Mucosa of descending colon (tissue), 3 donors: ENCODE measurements around the gene NHS. TPM values are rescaled to one million over a fixed set of nuclear protein-coding genes. Genes with fewer than 3 reads are reported as not detected.

Experiments used
- ATAC-seq: fragments of 200-7000 bp; cut with Tn5 transposase; one replicate; pipeline ENCODE4 v1.9.1; 2020; ENCODE audit warnings: mild to moderate bottlenecking, moderate library complexity
- DNase-seq, 3 donors: peaks; one replicate each; pipeline ENCODE4 v3.0.0-alpha.2; 2020
- H3K36me3 ChIP-seq: fragments of 200-600 bp; one replicate; pipeline ENCODE4 v1.8.0; 2021; ENCODE audit warnings: low read depth, mild to moderate bottlenecking
- H3K4me1 ChIP-seq: fragments of 200-600 bp; one replicate; pipeline ENCODE4 v1.8.0; 2021; ENCODE audit warnings: low read depth, mild to moderate bottlenecking
- H3K4me3 ChIP-seq: fragments of 200-600 bp; one replicate; pipeline ENCODE4 v1.8.0; 2021; ENCODE audit warnings: mild to moderate bottlenecking
- H3K9me3 ChIP-seq: fragments of 200-600 bp; one replicate; pipeline ENCODE4 v1.8.0; 2021; ENCODE audit warnings: mild to moderate bottlenecking
- intact Hi-C, 2 donors: fragments of 100-400 bp; cut with DNase I in 1 of 2; cut with micrococcal nuclease in 1 of 2; formaldehyde crosslinking; loops; one replicate each; pipeline versions ENCODE4 v1.11.0 to v1.11.1; 2022; cut with DNase I, micrococcal nuclease
- total RNA-seq, 3 donors: library from RNA; stranded (reverse); fragmentation: NEBNext Ultra II Directional in 2 of 3; extraction: Animal tissue kit (Norgen Biotek cat#: 25700) in 2 of 3; gene quantifications; one replicate each; pipeline versions ENCODE4 v1.2.1 to v1.2.4, GENCODE V29; 2021 to 2023
- TF ChIP-seq, protein P1 (sequence below): fragments of 200-600 bp; IDR thresholded peaks from one replicate; pipeline ENCODE4 v1.8.0; 2022; ENCODE audit warnings: antibody characterized with exemption, mild to moderate bottlenecking
- donor health status: DM: no; HTN: no; CAD: no; lungs with moderate emphysema.
- donor health status: DM: no; HTN: no; CAD: no.
- donor health status: DM: no; HTN: yes; CAD: no.

Gene NHS
- total RNA-seq, 3 donors from 2014 or later, result 1.8 to 11.7 (median 2.1) TPM

DNA sequence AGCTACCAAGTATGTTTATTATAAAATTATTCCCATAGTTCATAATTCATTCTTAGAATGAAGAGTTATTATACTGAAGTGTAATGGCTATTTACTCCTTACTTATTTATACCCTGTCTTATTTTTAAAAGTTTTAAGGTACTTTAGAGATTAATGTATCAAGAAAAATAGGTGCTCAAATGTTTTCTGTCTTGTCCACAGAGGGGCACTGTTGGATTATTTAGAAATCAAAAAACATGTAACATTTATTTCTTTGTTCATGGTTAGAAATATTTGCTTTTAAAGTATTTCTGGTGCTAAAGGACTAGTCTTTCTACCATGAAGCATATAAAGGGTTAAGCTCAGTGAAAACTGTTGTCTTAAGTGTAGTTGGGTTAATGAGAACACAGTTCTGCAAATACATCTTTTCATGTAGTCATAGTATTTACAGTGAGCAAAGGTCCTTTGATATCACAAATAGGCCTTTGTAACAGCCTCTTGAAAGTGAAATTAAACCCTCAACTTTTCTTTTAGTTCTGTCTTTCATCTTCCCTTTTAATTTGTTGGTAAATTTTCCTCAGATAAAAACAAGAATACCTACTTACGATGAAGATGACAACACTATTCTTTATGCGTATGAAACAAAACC lies 370.0 kb downstream of the NHS start:
- ATAC-seq (peak; percentile 79), DNase-seq (no peak)
- intact Hi-C loops, result no loop called here
- Histone ChIP-seq H3K9me3 (no peaks in the 10 kb centered on the region), H3K4me1 (peaks cover 2% of the 10 kb centered on the region), H3K36me3 (no peaks in the 10 kb centered on the region), H3K4me3 (no peak overlapping the region)
- TF ChIP-seq, protein P1, sequence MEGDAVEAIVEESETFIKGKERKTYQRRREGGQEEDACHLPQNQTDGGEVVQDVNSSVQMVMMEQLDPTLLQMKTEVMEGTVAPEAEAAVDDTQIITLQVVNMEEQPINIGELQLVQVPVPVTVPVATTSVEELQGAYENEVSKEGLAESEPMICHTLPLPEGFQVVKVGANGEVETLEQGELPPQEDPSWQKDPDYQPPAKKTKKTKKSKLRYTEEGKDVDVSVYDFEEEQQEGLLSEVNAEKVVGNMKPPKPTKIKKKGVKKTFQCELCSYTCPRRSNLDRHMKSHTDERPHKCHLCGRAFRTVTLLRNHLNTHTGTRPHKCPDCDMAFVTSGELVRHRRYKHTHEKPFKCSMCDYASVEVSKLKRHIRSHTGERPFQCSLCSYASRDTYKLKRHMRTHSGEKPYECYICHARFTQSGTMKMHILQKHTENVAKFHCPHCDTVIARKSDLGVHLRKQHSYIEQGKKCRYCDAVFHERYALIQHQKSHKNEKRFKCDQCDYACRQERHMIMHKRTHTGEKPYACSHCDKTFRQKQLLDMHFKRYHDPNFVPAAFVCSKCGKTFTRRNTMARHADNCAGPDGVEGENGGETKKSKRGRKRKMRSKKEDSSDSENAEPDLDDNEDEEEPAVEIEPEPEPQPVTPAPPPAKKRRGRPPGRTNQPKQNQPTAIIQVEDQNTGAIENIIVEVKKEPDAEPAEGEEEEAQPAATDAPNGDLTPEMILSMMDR, result no peak

DNA sequence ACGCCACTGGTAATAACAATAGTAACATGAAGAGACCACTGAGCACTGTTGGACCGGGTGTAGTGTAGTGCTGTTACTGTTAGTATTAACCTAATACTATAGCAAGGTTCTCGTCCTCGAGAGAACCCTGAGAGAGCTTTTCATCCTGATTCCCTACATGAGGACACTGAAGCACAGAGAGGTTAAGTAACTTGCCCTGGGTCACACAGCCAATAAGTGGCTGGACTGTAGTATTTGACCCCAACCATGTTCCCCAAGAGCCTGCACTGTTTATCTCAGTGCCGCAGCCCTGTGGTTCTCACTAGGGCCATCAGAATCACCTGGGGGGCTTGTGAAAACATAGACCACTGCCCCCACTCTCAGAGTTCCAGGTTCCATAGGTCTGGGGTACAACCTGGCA lies 372.7 kb downstream of the NHS start:
- TF ChIP-seq, protein P1, result no peak
- no peak for DNase-seq
- ATAC-seq, result no peak
- no peaks in the 10 kb centered on the region for H3K36me3 ChIP-seq
- H3K9me3 ChIP-seq, result no peaks in the 10 kb centered on the region
- peaks cover 2% of the 10 kb centered on the region for H3K4me1 ChIP-seq
- intact Hi-C loops, result no loop called here
- no peak overlapping the region for H3K4me3 ChIP-seq

DNA sequence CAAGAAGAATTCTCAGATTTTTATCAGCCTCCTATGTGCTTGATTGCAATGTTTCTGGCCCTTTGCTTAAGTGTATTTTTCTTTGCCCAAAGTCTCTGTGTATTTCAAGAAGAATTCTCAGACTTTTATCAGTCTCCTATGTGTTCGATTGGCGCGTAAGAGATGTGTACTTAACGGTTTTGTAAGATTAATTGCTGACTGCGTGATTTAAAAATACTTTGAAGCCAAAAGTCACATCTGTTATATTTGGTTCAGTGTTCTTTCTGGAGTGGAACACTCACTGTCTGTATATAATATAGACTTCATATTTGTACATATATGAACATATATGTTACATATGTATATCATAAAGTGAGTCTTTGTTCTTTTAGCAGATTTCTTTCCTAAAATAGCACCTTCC lies 373.7 kb downstream of the NHS start:
- Histone ChIP-seq H3K4me3 (no peak overlapping the region), H3K9me3 (no peaks in the 10 kb centered on the region), H3K4me1 (peaks cover 2% of the 10 kb centered on the region), H3K36me3 (no peaks in the 10 kb centered on the region)
- ATAC-seq, result no peak
- intact Hi-C loops, result no loop called here
- TF ChIP-seq, protein P1, result no peak
- DNase-seq, result no peak

DNA sequence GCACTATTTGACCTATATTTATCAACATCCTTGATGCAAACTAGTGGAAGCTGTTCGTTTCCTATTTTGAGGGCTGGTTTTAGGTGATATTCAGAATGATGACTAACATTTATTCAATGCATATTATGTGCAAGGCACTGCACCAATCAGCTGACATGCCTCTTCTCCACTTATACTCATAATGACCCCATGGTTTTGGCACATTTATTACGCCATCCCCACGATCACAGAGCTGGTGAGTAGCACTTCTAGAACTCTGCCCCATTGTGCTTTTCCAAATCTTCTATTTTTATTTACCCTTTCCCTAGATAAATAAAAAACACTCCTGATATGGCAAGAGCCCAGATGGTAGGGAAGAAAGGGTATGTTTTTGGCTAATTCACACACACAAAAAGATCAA lies 375.4 kb downstream of the NHS start:
- H3K36me3 ChIP-seq, result no peaks in the 10 kb centered on the region

DNA sequence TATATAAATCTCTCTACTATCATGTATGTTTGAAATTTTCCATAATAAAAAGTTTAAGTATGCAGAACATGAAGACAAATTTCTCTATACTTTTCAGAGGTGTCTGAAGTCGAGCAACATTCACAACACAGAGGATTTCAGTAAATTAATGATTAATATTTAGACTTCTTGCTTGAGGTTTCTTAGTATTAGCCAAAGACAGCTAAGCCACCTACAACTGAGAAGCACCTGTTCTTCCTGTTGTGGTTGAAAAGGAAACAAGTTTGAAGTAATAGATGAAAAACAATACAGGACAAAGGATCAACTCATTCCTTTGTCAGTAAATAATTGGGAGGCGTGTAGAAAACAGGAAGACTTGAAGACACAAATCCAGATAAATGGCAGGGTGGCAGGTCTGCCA lies 383.4 kb downstream of the NHS start:
- TF ChIP-seq, protein P1, result no peak
- Histone ChIP-seq H3K4me1 (no peaks in the 10 kb centered on the region), H3K4me3 (no peak overlapping the region), H3K9me3 (no peaks in the 10 kb centered on the region), H3K36me3 (no peaks in the 10 kb centered on the region)
- no peak for ATAC-seq
- no peak for DNase-seq
- intact Hi-C loops, result no loop called here

More for the DNA sequence above, 375.4 kb downstream of the NHS start:
- intact Hi-C loops, result no loop called here
- DNase-seq (no peak), ATAC-seq (no peak)
- Histone ChIP-seq H3K4me1 (no peaks in the 10 kb centered on the region), H3K4me3 (no peak overlapping the region), H3K9me3 (no peaks in the 10 kb centered on the region)
- TF ChIP-seq, protein P1, result no peak

DNA sequence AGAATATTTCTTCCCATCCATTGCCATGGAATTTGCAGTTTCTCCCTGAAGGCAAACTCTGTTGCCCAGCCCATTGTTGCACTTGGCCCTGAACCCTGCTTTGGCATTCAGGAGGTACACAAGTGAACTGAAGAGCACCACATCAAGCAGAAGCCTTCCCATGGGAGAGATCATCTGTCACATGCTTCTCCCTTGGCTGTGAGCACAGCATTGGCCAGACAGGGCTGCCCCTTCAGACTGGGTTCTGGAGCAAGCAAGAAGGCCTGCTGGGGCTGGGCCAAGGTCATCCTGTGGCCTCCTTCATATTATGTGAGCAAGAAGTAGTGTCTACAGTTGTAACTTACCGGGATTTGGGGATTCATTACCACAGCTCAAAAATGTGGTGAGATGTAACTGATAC lies 385.0 kb downstream of the NHS start:
- H3K4me3 ChIP-seq, result no peak overlapping the region
- no peaks in the 10 kb centered on the region for H3K9me3 ChIP-seq
- ATAC-seq, result no peak
- DNase-seq, result no peak
- no peaks in the 10 kb centered on the region for H3K36me3 ChIP-seq
- H3K4me1 ChIP-seq, result no peaks in the 10 kb centered on the region
- intact Hi-C loops, result no loop called here
- TF ChIP-seq, protein P1, result no peak
